ENCODE measurements around the gene CYP20A1.

The CYP20A1 gene

GRCh38 chr2:203346612-203347011 lies 107.8 kb downstream of the CYP20A1 start:
- no peak for DNase-seq (ENCODE audit: extremely low read depth, insufficient read length)
- no peak overlapping the region for H3K4me3 ChIP-seq (replicated peaks; ENCODE audit: low read depth, low read length)
- TF ChIP-seq CTCF (IDR thresholded peaks at IDR 0.05; ENCODE audit: insufficient read depth, low read length, poor library complexity, severe bottlenecking): no peak
- H3K27me3 ChIP-seq (replicated peaks; ENCODE audit: control insufficient read depth, insufficient read depth, low read length): no peaks in the 10 kb centered on the region
- no peaks in the 10 kb centered on the region; the same call in 1 of the 2 replicates for H3K36me3 ChIP-seq (ENCODE audit: control insufficient read depth, insufficient read depth, low read length)

GRCh38 chr2:203347375-203347774 lies 108.6 kb downstream of the CYP20A1 start:
- TF ChIP-seq CTCF (IDR thresholded peaks at IDR 0.05; ENCODE audit: insufficient read depth, low read length, poor library complexity, severe bottlenecking): no peak
- H3K27me3 ChIP-seq (replicated peaks; ENCODE audit: control insufficient read depth, insufficient read depth, low read length): no peaks in the 10 kb centered on the region
- H3K4me3 ChIP-seq (replicated peaks; ENCODE audit: low read depth, low read length): no peak overlapping the region
- no peak for DNase-seq (ENCODE audit: extremely low read depth, insufficient read length)
- H3K36me3 ChIP-seq (ENCODE audit: control insufficient read depth, insufficient read depth, low read length): no peaks in the 10 kb centered on the region; the same call in 1 of the 2 replicates

- no peak for TF ChIP-seq CTCF (IDR thresholded peaks at IDR 0.05; ENCODE audit: insufficient read depth, low read length, poor library complexity, severe bottlenecking)
- H3K27me3 ChIP-seq (replicated peaks; ENCODE audit: control insufficient read depth, insufficient read depth, low read length): no peaks in the 10 kb centered on the region
- no peak overlapping the region for H3K4me3 ChIP-seq (replicated peaks; ENCODE audit: low read depth, low read length)
- DNase-seq (ENCODE audit: extremely low read depth, insufficient read length): no peak
- peaks cover 1% of the 10 kb centered on the region for H3K36me3 ChIP-seq (ENCODE audit: control insufficient read depth, insufficient read depth, low read length)
Measured at GRCh38 chr2:203352604-203353255, 113.9 kb downstream of the CYP20A1 start.

- Histone ChIP-seq H3K27me3 (replicated peaks; ENCODE audit: control insufficient read depth, insufficient read depth, low read length) (no peaks in the 10 kb centered on the region), H3K4me3 (replicated peaks; ENCODE audit: low read depth, low read length) (no peak overlapping the region), H3K36me3 (ENCODE audit: control insufficient read depth, insufficient read depth, low read length) (peaks cover 1% of the 10 kb centered on the region)
- DNase-seq (ENCODE audit: extremely low read depth, insufficient read length): no peak
- TF ChIP-seq CTCF (IDR thresholded peaks at IDR 0.05; ENCODE audit: insufficient read depth, low read length, poor library complexity, severe bottlenecking): no peak
Measured at GRCh38 chr2:203354966-203355365, 116.1 kb downstream of the CYP20A1 start.

Data from GM06990 (cell line).